ENCODE measurements around the gene FAM168A.
A peak's percentile ranks its signal among the peaks of the same experiment; 100 is the strongest.

Gene FAM168A, protein sequence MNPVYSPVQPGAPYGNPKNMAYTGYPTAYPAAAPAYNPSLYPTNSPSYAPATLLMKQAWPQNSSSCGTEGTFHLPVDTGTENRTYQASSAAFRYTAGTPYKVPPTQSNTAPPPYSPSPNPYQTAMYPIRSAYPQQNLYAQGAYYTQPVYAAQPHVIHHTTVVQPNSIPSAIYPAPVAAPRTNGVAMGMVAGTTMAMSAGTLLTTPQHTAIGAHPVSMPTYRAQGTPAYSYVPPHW

DNA sequence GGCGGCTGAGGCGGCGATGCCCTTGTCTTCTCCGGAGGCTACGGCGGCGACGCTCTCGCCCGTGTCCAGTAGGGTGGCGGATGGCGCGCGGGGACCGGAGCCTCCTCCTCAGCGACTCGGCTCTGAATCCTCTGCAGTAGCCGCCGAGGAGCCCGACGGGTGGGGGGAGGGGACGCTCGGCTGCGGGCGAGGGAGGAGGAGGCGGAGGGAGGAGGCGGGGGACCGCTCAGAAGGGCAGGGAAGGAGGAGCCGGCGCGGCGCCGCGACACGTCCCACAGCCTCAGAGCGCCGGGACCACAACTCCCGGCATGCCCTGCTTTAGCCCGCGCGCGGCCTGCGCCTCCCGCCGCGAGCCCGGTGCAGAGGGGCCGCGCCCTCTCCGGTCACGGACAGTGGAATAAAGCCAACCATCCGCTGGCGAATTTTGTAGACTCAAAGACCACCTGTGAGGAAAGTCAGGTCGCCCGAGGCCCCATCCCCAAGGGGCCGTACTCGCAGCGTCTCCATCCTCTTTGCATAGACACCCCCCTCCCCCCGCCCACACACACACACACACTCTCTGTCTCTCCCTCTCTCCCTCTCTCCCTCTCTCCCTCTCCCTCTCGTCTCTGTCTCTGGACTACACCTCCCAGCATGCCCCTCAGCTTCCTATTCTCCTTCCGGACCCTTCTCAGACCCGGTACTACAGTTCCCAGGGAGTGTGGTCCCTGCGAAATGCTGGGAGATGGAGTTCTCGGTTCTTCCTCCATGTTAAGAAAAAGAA lies at the start of gene FAM168A:
Gene FAM168A (minus strand): TSS at position 157 of the 763 bp plus-strand sequence. CDS start 129,638 bp downstream, outside the sequence.
- peak; percentile 95 for DNase-seq (ENCODE audit: low spot score)

- peak; percentile 28 for DNase-seq (ENCODE audit: low spot score)
These were observed 49.7 kb upstream of the FAM168A start for GRCh38 chr11:73647459-73648100.

DNA sequence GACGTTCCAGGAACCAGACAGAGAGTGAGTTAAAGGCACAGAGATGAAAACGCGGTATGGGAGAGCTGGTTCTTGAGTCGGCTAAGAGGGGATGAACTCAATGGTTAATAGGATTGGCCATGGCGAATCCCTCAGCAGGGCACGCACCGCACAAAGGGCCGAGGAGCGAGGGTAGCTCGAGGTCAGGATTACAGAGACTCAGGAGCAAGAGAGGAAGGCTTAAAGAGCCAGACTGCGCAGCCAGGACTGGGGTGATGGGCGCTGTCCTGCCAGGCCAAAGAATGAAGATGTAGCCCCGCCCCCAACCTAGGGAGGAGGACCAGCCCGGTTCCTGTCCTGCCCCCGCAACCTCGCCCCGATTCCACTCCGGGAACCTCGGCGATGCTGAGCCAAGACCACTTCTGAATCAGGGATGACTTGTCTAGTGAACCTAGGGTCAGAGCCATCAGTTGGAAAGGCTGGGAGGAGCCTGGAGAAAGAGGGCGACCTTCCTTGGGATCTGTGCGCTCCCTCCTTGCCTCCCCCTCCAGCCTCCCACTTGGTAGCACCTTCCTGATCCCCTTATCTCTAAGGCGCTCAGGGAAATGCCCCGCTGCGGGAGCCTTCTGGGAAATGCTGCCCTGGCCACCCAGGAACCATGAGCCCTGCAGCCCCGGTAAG lies 48.2 kb upstream of the FAM168A start, which contains the start of gene PLEKHB1:
Gene PLEKHB1 (plus strand): TSS at position 610 of the 660 bp plus-strand sequence. CDS start 28 bp downstream, at position 638.
- DNase-seq (ENCODE audit: low spot score), result no peak

GRCh38 chr11:73645121-73645969 lies 47.4 kb upstream of the FAM168A start:
- DNase-seq (ENCODE audit: low spot score), result no peak

DNA sequence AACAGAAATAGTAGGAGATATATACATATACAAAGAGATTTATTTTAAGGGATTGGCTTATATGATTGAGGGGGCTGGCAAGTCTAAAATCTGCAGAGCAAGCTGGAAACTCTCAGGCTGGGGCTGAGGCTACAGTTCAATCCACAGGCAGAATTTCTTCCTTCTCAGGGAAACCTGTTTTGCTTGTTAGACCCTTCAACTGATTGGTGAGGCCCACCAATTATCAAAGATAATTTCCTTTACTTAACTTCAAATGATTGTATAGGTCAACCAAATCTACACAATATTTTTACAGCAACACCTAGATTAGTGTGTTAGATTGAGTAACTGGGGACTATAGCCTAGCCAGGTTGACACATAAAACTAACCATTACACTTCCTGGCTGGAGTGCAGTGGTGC lies 43.8 kb upstream of the FAM168A start:
- DNase-seq (ENCODE audit: low spot score), result no peak

- DNase-seq (ENCODE audit: low spot score), result no peak
These were observed 42.7 kb upstream of the FAM168A start for GRCh38 chr11:73640592-73640991.

GRCh38 chr11:73637012-73637411 lies 39.1 kb upstream of the FAM168A start:
- DNase-seq (ENCODE audit: low spot score), result no peak

DNA sequence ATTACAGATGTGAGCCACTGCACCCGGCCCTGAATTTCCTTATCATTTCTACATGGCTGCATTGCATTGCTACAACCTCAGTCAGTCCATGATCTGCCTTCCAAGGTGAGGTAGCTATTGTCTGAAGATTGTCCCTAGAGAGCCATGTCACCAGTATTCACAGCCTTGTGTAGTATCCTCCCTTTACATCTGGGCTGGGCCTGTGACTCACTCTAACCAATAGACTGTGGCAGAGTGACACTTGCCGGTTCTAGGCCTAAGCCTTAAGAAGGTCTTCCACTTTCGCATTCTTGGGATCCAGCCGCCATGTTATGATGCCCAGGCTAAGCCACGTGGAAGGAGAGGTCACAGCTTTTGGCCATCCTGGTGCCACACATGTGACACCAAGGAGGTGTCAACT lies 38.3 kb upstream of the FAM168A start:
- no peak for DNase-seq (ENCODE audit: low spot score)

- DNase-seq (ENCODE audit: low spot score), result no peak
These were observed 37.8 kb upstream of the FAM168A start for GRCh38 chr11:73635721-73636120.

DNA sequence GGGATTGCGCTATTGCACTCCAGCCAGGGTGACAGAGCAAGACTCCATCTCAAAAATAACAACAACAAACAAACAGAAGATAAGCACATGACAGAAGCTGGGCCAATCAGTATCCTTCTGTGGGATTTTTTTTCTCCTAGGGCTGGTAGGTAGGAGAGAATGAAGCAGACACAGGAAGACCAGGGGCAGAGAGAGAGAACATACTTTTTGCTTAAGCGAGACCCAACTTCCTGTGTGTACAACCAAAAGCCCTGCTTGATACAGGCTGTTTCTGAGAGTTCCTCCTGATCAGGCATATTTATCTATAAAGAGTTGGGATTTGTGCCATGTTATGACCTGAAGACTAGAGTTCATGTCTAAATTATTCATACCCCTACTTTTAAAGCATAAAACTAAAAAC lies 36.1 kb upstream of the FAM168A start:
- DNase-seq (ENCODE audit: low spot score), result no peak

GRCh38 chr11:73632996-73633395 lies 35.1 kb upstream of the FAM168A start:
- DNase-seq (ENCODE audit: low spot score), result no peak

- DNase-seq (ENCODE audit: low spot score), result no peak
These were observed 32.0 kb upstream of the FAM168A start for GRCh38 chr11:73629907-73630306.

- peak; percentile 80 for DNase-seq (ENCODE audit: low spot score)
These were observed 27.9 kb upstream of the FAM168A start for GRCh38 chr11:73625696-73626318.

- peak; percentile 29 for DNase-seq (ENCODE audit: low spot score)
These were observed 25.8 kb upstream of the FAM168A start for GRCh38 chr11:73623686-73624085.

- no peak for DNase-seq (ENCODE audit: low spot score)
These were observed 25.1 kb upstream of the FAM168A start for GRCh38 chr11:73622926-73623593.

DNA sequence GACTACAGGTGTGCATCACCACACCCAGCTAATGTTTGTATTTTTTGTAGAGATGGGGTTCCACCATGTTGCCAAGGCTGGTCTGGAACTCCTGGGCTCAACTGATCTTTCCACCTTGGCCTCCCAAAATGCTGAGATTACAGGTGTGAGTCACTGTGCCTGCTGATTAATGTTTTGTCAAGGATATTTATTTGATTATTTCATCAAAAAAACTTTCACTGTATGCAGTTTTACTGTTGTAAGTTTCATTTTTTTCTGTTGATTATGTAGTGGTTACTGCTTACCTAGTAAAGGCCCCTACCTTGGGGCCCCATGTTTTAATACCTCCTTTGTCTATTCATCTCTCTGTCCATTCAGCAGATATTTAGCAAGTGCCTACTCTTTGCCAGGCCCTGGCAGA lies 16.7 kb upstream of the FAM168A start:
- DNase-seq (ENCODE audit: low spot score), result no peak

GRCh38 chr11:73612601-73613140 lies 14.8 kb upstream of the FAM168A start:
- no peak for DNase-seq (ENCODE audit: low spot score)

DNA sequence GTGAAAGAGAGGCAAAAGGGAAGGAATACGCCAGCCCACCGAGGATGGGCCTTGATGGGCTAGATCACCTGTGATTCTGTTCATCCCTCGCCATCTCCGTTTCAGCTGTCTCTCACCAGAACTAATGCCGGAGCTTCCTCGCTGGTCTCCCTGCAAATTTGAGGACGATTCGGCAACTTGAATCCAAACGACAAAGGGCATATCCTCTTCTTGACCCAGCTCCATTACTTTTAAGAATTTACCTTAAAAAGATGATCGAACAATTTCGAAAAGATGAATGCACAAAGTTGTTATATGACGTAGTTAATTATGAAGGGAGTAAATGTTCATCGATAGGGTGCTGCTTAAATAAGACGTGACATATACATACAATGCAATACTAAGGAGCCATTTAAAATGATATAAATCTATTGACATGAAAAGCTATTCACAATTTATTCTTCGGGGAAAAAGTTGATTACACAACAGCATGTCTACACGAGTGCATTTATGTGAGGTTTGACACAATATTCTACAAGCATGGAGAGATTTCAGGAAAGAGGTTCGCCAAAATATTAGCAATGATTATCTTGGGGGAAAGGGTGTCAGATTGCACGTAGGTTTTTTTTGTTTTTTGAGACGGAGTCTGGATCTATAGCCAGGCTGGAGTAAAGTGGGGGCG lies 937 bp upstream of the FAM168A start:
- DNase-seq (ENCODE audit: low spot score), result no peak

DNA sequence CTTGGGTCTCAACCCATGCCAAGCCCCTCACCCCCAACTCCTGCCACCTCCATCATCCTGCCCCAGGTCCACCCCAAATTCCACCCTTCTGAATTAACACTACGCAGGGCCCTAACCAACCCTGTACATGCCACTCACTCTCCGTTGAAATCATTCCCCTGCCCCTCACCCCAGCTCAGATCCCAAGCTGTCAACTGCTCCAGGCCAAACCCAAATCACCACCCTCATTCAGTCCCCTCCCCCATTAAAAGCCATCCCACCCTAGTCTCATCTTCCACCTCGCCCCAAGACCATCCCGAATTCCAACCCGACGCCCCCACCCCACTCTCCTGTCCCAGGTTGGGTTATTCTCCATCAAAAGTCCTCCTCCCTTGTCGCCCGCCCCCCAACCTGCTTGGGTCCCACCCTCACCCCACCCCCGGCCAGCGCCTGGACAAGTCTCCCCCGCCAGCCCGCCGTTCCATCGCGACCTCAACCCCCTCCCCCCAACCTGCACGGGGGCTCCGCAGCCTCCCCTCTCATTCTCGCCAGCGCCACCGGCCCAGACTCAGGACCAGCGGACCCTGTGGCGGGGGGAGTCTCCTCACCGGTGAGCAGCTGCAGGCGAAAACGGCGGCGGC lies 466 bp downstream of the FAM168A start:
- peak; percentile 33 for DNase-seq (ENCODE audit: low spot score)

All from NAMALWA (cell line).